AG10803 (cell line): ENCODE data around the gene TCF23.
A peak's percentile ranks its signal among the peaks of the same experiment; 100 is the strongest.
"Not testable (repeated sequence)": the region's sequence is repeated elsewhere in the genome, so short reads cannot be mapped to it uniquely, and the experiment has no call there.

Source experiments
- DNase-seq: peaks from one replicate; pipeline ENCODE4 v3.0.0; 2010; ENCODE audit warnings: low read depth
- H3K4me3 ChIP-seq: 2 replicates; pipeline ENCODE4 v1.5.1; 2011; ENCODE audit warnings: mild to moderate bottlenecking, low read length, control low read depth
- CTCF ChIP-seq: conservative IDR thresholded peaks from 2 replicates; pipeline ENCODE4 v1.5.1; 2011; ENCODE audit warnings: mild to moderate bottlenecking, low read length, control low read depth, inconsistent platforms

TCF23 gene

GRCh38 chr2:27162151-27163121, 13.6 kb downstream of the TCF23 start:
- DNase-seq = no peak
- TF ChIP-seq CTCF = no peak
- H3K4me3 ChIP-seq = no peak overlapping the region

GRCh38 chr2:27164960-27165763, 16.4 kb downstream of the TCF23 start:
- H3K4me3 ChIP-seq = no peak overlapping the region
- no peak for TF ChIP-seq CTCF
- DNase-seq = no peak

- TF ChIP-seq CTCF = no peak
- H3K4me3 ChIP-seq = no peak overlapping the region
- DNase-seq = no peak
Observed at GRCh38 chr2:27170581-27171337, 22.0 kb downstream of the TCF23 start.

GRCh38 chr2:27171351-27171848, 22.6 kb downstream of the TCF23 start:
- no peak overlapping the region for H3K4me3 ChIP-seq
- TF ChIP-seq CTCF = no peak
- DNase-seq = peak; percentile 56

- no peak for TF ChIP-seq CTCF
- no peak for DNase-seq
- H3K4me3 ChIP-seq = no peak overlapping the region
Observed at GRCh38 chr2:27174638-27175037, 25.8 kb downstream of the TCF23 start.

GRCh38 chr2:27175330-27175729, 26.5 kb downstream of the TCF23 start:
- peak; percentile 46 for DNase-seq
- TF ChIP-seq CTCF = no peak
- no peak overlapping the region for H3K4me3 ChIP-seq

- not testable (repeated sequence) for DNase-seq, H3K4me3 ChIP-seq
Observed at GRCh38 chr2:27175781-27176180, 27.0 kb downstream of the TCF23 start.
